NOMO-1 treated with dmso at 0.1 percent for 144 hours (cell line): ENCODE data around the gene FAHD2A.
"Not testable (repeated sequence)": the region's sequence is repeated elsewhere in the genome, so short reads cannot be mapped to it uniquely, and the experiment has no call there.

Experiments
- DNase-seq: peaks from one replicate; lab custom pipeline; 2025; ENCODE audit not compliant: unreplicated experiment; lab: John Stamatoyannopoulos, UW

The FAHD2A gene

GRCh38 chr2:95389245-95390119, 13.0 kb upstream of the FAHD2A start:
- no peak for DNase-seq

GRCh38 chr2:95390272-95390880, 12.1 kb upstream of the FAHD2A start:
- no peak for DNase-seq

GRCh38 chr2:95390881-95391321, 11.6 kb upstream of the FAHD2A start:
- no peak for DNase-seq

DNA sequence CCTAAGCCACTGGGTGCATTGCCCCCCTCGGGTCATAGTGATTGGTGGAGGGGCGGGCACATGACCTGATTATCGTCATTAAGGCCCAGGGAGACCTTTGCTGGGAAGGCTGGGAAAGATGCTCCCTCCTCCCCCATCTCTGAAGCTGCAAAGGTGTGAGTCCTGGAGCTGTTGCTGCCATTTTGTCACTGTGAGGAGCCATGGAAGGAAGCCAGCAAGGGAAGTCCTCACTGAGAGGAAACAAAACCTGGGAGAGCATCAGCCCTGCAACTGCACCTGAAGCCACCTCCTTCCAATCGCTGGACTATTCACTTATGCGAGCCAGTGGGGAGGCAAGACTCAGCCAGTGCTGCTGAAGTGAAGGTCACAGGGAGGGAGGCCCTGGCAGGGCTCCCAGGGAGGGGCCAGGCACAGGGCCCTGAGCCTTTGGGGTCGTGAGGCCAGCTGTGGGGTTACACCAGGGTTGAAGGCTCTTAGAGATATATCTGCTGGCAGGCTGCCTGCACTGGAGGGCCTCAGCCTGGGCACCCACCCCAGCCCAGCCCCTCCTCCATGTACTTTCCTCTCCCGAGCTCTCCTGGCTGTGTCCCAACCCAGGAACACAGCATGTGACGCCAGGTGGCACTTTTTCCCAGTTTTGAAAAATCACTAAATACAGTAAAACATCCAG, 10.7 kb upstream of the FAHD2A start:
- DNase-seq: no peak

GRCh38 chr2:95392320-95392719, 10.2 kb upstream of the FAHD2A start:
- no peak for DNase-seq

DNA sequence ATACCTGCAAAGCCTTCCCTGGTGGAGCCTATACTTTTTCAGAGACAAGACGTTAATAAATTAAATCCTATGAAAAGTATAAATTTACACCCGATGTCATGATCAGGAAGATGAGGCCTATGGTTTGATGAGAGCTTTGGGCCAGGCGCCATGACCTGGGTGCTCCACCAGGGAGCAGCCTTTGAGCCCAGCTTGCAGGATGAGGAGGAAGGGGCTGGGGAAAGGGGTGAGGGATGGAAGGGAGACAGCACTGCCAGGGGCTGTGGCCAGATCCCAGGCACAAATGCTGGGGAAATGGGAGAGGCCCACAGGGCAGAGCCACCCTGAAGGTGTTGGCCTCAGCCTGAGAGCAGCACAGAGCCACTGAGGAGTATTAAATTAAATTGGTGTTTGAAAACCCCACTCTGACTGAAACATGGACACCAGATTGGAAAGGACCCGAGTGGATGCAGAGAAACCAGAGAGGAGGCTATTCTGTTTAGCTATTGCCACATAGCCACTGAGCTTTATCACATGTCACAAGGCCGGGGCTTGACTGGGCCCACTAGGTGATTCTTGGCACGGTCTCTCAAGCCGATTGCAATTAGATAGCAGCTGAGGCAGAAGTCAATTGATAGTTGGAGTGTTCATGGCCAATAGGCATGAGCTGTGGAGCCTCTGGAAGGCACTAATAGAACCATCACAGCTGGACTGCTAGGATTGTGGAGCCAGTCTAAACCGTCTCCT, 9.6 kb upstream of the FAHD2A start:
- DNase-seq: no peak

DNA sequence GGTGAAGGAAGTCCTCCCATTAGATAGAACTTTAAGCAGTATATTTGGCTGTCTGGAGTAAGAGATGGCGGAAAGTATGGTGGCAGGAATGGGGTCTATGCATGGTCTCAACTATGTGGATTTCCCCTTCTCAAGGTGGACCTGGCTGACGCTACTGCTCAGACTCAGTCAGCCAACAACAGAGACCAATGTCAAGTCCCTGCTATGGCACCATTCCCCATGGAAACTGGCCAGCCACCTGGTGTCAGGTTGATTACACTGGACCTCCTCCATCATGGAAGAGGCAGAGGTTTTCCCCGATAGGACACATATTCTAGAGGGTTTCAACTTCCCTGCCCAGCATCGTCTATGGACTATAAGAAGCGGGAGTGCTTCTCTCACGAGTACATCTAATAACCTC, 8.6 kb upstream of the FAHD2A start:
- DNase-seq: no peak

DNA sequence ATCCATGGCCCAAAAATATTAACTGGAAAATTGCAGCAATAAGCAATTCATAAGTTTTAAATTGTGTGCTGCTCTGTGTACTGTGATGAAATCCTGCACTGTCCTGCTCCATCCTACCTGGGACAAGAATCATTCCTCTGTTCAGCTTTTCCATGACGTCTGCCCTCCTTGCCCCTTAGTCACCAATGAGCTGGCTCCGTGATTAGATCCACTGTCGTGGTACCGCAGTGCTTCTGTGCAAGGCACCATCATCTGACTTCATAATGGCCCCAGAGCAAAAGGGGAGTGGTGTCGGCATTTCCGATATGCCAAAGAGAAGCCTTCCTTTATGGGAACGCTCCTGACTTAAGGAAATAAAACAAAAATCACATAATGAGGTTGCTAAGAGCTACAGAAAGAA, 3.4 kb upstream of the FAHD2A start:
- DNase-seq: no peak

DNA sequence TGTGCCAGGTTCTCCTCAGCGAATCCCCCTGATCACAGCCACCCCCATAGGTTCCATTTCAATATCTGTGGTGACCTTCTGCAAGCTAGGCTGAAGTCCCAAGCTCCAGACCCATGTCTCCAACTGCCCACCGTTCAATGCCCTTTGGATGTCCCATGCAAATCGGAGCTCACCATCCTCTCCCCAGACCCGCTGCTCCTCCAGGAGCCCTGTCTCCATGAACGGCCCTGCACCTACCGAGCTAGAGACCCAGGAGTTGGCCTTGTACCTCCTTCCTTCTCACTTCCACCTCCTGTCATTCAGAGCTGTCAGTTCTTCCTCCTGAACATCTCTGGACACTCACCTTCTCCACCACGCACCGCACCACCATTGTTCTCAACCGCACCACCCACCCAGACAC, 1.0 kb upstream of the FAHD2A start:
- no peak for DNase-seq

- not testable (repeated sequence) for DNase-seq
Observed at GRCh38 chr2:95402004-95402369, 521 bp upstream of the FAHD2A start.

- not testable (repeated sequence) for DNase-seq
Observed at GRCh38 chr2:95403204-95403721, 755 bp downstream of the FAHD2A start.

- DNase-seq: not testable (repeated sequence)
Observed at GRCh38 chr2:95403824-95404223, 1.3 kb downstream of the FAHD2A start.

DNA sequence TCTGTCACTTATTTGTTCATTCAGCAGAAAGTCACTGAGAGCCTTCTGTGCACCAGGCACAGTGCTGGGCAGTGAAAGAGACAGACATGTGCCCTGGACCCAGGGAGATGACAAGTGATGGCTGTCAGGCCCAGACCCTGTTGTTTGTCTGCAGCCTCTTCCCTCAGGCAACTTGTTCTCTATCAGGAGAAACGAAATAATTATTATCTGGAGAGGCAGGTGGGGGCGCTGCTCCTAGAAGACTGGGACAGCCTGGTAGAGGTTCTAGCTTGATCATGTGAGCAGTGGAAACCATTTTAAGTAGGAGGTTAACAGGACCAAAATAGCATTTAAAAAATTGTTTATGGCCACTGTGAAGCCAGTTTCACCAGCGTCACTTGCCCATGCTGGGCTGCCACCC, 2.2 kb downstream of the FAHD2A start:
- DNase-seq: not testable (repeated sequence)

DNA sequence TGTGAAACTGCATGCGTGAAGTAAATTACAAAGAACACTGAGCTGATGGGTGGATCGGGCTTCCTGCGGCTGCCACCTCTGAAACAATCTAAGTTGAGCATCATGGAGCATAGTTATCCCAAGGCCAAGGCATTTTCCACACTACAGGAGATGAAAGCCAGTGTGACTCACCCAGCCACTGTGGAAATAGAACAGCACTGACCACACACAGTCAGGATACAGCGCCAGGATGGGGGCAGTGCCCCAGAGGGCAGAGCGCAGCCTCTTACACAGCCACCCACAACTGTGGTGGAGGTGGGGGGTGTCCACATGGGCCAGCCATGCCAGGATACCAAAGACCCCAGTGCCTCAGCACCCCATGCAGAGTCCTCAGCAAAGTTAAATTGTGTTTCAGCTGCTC, 8.7 kb downstream of the FAHD2A start:
- DNase-seq: not testable (repeated sequence)

GRCh38 chr2:95414015-95414594, 11.6 kb downstream of the FAHD2A start:
- DNase-seq: not testable (repeated sequence)

DNA sequence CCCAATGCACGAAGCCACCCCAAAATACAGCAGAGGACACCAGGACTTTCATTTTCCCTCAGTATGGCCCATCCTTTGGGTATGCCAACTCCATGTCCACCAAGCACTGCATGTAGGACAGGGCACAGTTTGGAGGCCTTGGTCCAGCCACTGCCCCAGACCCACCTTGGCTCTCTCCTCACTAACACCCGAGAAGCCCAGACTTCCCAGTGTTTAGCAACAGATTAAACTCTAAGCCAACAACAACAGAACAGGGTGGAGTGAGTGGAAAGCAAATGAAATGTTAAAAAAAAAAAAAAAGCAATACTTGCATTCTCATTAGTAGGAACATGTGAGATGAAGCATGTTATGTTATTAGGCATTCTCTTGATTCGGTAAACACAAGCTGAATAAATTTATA, 12.6 kb downstream of the FAHD2A start:
- not testable (repeated sequence) for DNase-seq

GRCh38 chr2:95415561-95415960, 13.1 kb downstream of the FAHD2A start:
- not testable (repeated sequence) for DNase-seq

DNA sequence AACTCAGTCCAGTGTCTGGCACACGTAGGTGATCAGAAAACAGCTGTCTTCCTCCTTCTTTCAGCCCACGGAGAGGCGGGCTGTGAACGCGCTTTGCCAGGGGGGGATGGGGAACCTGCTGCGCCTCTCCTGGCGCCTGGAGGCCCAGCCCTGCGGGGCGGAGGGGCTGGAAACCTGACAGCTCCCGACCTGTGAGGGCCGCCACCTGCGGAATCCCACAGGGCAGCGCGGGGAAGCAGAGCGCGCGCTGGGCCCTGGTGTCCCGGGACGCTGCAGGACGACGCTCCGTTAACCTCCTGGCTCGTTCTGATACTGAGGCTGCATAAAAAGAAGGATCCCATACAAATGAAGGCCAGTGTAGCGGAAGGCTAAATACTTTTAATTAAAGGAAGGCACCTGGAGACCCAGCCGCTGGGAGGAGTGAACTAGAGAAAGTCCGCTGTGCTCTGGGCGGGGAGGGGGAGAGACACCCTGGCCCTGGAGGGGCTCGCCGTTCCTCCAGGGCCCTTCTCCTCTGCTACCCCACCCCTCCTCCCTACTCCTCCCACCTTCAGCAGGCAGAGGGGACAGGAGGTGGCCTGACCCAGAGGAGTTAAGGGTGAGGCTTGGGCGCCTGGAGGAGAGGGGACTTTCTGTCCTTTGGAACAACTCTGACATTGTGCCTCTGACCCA, 24.8 kb downstream of the FAHD2A start:
- not testable (repeated sequence) for DNase-seq

- not testable (repeated sequence) for DNase-seq
Observed at GRCh38 chr2:95429748-95430467, 27.4 kb downstream of the FAHD2A start.
